BJ (cell line): ENCODE data around the gene SAC3D1. TPM values are rescaled to one million over a fixed set of nuclear protein-coding genes. Genes with fewer than 3 reads are reported as not detected.
A peak's percentile ranks its signal among the peaks of the same experiment; 100 is the strongest.

ENCODE experiments used
- CTCF ChIA-PET: fragments of 350-600 bp; formaldehyde crosslinking; extraction: SDS; loops from one replicate; lab custom pipeline; 2021; ENCODE audit warnings: antibody characterized with exemption, inconsistent platforms; lab: Yijun Ruan, JAX
- POLR2A ChIA-PET: fragments of 300-600 bp; sonication (Branson Sonifier 250); formaldehyde crosslinking; extraction: SDS; loops from one replicate; lab custom pipeline; 2021; ENCODE audit warnings: antibody characterized with exemption; lab: Charles Lee
- DNase-seq: peaks from one replicate; pipeline ENCODE4 v3.0.0-alpha.2; 2011; ENCODE audit warnings: low read depth
- H3K27me3 ChIP-seq: 2 replicates; pipeline ENCODE4 v1.6.0; 2011; ENCODE audit warnings: low read length; ENCODE audit not compliant: control insufficient read depth, insufficient read depth
- H3K36me3 ChIP-seq: 2 replicates; pipeline ENCODE4 v1.5.1; 2011; ENCODE audit warnings: low read length; ENCODE audit not compliant: control insufficient read depth, insufficient read depth
- H3K4me3 ChIP-seq: 2 replicates; pipeline ENCODE4 v1.5.1; 2011; ENCODE audit warnings: low read depth, mild to moderate bottlenecking, control low read depth, low read length
- CTCF ChIP-seq: IDR thresholded peaks from 2 replicates; pipeline ENCODE4 v1.5.1; 2011; ENCODE audit warnings: low read depth, mild to moderate bottlenecking, control low read depth, inconsistent platforms, low read length, moderate library complexity; ENCODE audit not compliant: insufficient read depth
- polyA plus RNA-seq: library from polyadenylated mRNA; depleted of rRNA; stranded (reverse); fragments of >200 nt; gene quantifications from 2 replicates; pipeline ENCODE4 v1.2.3, GENCODE V29; 2011

The SAC3D1 gene
- polyA plus RNA-seq, 1 experiment = 7.3 TPM

GRCh38 chr11:65008016-65008415 is 33.0 kb upstream of the SAC3D1 start:
- POLR2A ChIA-PET = no interaction called here
- TF ChIP-seq CTCF = no peak
- CTCF ChIA-PET = interaction anchor here (0.6 to 1.8 kb wide), 3 partner anchors 12 to 110 kb away, joined by 3 to 5 read pairs (median 3); no protein-coding TSS in a partner anchor

GRCh38 chr11:65008873-65009272 is 32.1 kb upstream of the SAC3D1 start:
- Histone ChIP-seq H3K4me3 (no peak overlapping the region), H3K36me3 (no peaks in the 10 kb centered on the region), H3K27me3 (no peaks in the 10 kb centered on the region)
- ChIA-PET CTCF (interaction anchor here (0.6 to 1.1 kb wide), 2 partner anchors 17 to 162 kb away, joined by 3 to 4 read pairs; no protein-coding TSS in a partner anchor), POLR2A (no interaction called here)
- no peak for DNase-seq
- no peak for TF ChIP-seq CTCF

More at GRCh38 chr11:65008016-65008415, 33.0 kb upstream of the SAC3D1 start:
- H3K27me3 ChIP-seq = no peaks in the 10 kb centered on the region
- no peaks in the 10 kb centered on the region for H3K36me3 ChIP-seq
- no peak overlapping the region for H3K4me3 ChIP-seq
- no peak for DNase-seq

- Histone ChIP-seq H3K27me3 (no peaks in the 10 kb centered on the region), H3K4me3 (peak overlapping the region; percentile 93), H3K36me3 (no peaks in the 10 kb centered on the region; the same call in none of the 2 replicates)
- POLR2A ChIA-PET = no interaction called here
- no peak for DNase-seq
- peak; percentile 88 for TF ChIP-seq CTCF
- CTCF ChIA-PET = interaction anchor here (0.6 to 5.4 kb wide), 48 partner anchors 8 to 309 kb away, joined by 3 to 56 read pairs (median 5); partner anchors contain the start of genes ATG2A, BATF2, CAPN1 and EHD1
Observed at GRCh38 chr11:65013130-65013887, 27.7 kb upstream of the SAC3D1 start.

- ChIA-PET CTCF (interaction anchor here (0.6 to 5.4 kb wide), 51 partner anchors 9 to 308 kb away, joined by 3 to 56 read pairs (median 4); partner anchors contain the start of genes ATG2A, BATF2, CAPN1 and CDC42BPG), POLR2A (interaction anchor here (0.7 kb wide), 1 partner anchor 71 kb away, joined by 3 read pairs; no protein-coding TSS in a partner anchor)
- H3K4me3 ChIP-seq = peak within 1 kb of the TSS; percentile 93
Observed at GRCh38 chr11:65013888-65014725, 26.9 kb upstream of the SAC3D1 start, which contains the start of gene ARL2. TSS of gene ARL2 (plus strand) at chr11:65014160. CDS start at chr11:65014208, 48 bp downstream.

More at GRCh38 chr11:65013888-65014725, 26.9 kb upstream of the SAC3D1 start, which contains the start of gene ARL2:
- no peak for DNase-seq
- H3K27me3 ChIP-seq = no peaks in the 10 kb centered on the region
- H3K36me3 ChIP-seq = peaks cover 3% of the 10 kb centered on the region
- peak; percentile 40 for TF ChIP-seq CTCF
